ENCODE data around the gene CRIM1. TPM values are rescaled to one million over a fixed set of nuclear protein-coding genes. Genes with fewer than 3 reads are reported as not detected.

CRIM1 gene
- total and polyA plus RNA-seq, 12 donors = 14.1 to 83.6 (median 54.8) TPM

GRCh38 chr2:36393738-36394256 is 38.2 kb downstream of the CRIM1 start:
- intact Hi-C loops (cut with DNase I) = no loop called here
- 70 to 78% methylated on average over 4 of the region's 4 CpGs for WGBS, 2 donors
- no peak for TF ChIP-seq CTCF (IDR thresholded peaks at IDR 0.05)
- Histone ChIP-seq H3K4me1 (peaks cover 3 to 71% (median 38%) of the 10 kb centered on the region in 9 donors), H3K36me3 (peaks cover 0 to 22% (median 0%) of the 10 kb centered on the region in 9 donors), H3K9me3 (no peaks in the 10 kb centered on the region), H3K27me3 (no peaks in the 10 kb centered on the region), H3K4me3 (no peak overlapping the region), H3K27ac (peak overlapping the region in 1 of 10 donors; percentile 9)
- ATAC-seq (peak in 1 of 8 donors; percentile 35), DNase-seq (no peak)

GRCh38 chr2:36394804-36395203 is 39.2 kb downstream of the CRIM1 start:
- 91 to 94% methylated on average over 5 to 6 of the region's 6 CpGs for WGBS, 2 donors
- H3K4me3 ChIP-seq = no peak overlapping the region
- H3K9me3 ChIP-seq = no peaks in the 10 kb centered on the region
- ATAC-seq (peak in 1 of 8 donors; percentile 16), DNase-seq (no peak)
- no peaks in the 10 kb centered on the region for H3K27me3 ChIP-seq
- peaks cover 0 to 25% (median 0%) of the 10 kb centered on the region in 9 donors for H3K36me3 ChIP-seq
- no peak overlapping the region for H3K27ac ChIP-seq
- intact Hi-C loops (cut with DNase I) = no loop called here
- no peak for TF ChIP-seq CTCF (IDR thresholded peaks at IDR 0.05)
- H3K4me1 ChIP-seq = peaks cover 0 to 70% (median 31%) of the 10 kb centered on the region in 9 donors

GRCh38 chr2:36395866-36396265 is 40.3 kb downstream of the CRIM1 start:
- no peak overlapping the region for H3K27ac ChIP-seq
- no peak for TF ChIP-seq CTCF (IDR thresholded peaks at IDR 0.05)

GRCh38 chr2:36396878-36397539 is 41.4 kb downstream of the CRIM1 start:
- no peak for TF ChIP-seq CTCF (IDR thresholded peaks at IDR 0.05)
- no peak for ATAC-seq
- Histone ChIP-seq H3K36me3 (peaks cover 0 to 26% (median 0%) of the 10 kb centered on the region in 9 donors), H3K27ac (no peak overlapping the region), H3K9me3 (no peaks in the 10 kb centered on the region), H3K4me1 (peaks cover 0 to 80% (median 23%) of the 10 kb centered on the region in 9 donors), H3K27me3 (no peaks in the 10 kb centered on the region), H3K4me3 (no peak overlapping the region)
- DNase-seq = no peak
- WGBS, 2 donors = 96 to 97% methylated on average over 9 of the region's 9 CpGs
- intact Hi-C loops (cut with DNase I) = no loop called here

More at GRCh38 chr2:36395866-36396265, 40.3 kb downstream of the CRIM1 start:
- ATAC-seq = no peak
- Histone ChIP-seq H3K4me3 (no peak overlapping the region), H3K4me1 (peaks cover 0 to 71% (median 23%) of the 10 kb centered on the region in 9 donors), H3K9me3 (no peaks in the 10 kb centered on the region), H3K36me3 (peaks cover 0 to 26% (median 0%) of the 10 kb centered on the region in 9 donors), H3K27me3 (no peaks in the 10 kb centered on the region)
- intact Hi-C loops (cut with DNase I) = no loop called here
- WGBS, 2 donors = 95 to 96% methylated on average over 4 of the region's 4 CpGs
- DNase-seq = no peak
